ENCODE data around the gene ZNF606. TPM values are rescaled to one million over a fixed set of nuclear protein-coding genes. Genes with fewer than 3 reads are reported as not detected.
"Not testable (repeated sequence)": the region's sequence is repeated elsewhere in the genome, so short reads cannot be mapped to it uniquely, and the experiment has no call there.

Gene ZNF606
- total RNA-seq, 1 donor from 2014 or later, result 16.1 TPM

- H3K9me3 ChIP-seq, result peaks cover 85% of the 10 kb centered on the region
- peak; percentile 77 to 82 for ATAC-seq
These were observed 7.2 kb upstream of the ZNF606 start for GRCh38 chr19:58009666-58010301.

GRCh38 chr19:58009301-58009665 lies 6.7 kb upstream of the ZNF606 start:
- peak overlapping the region; percentile 30 for H3K4me3 ChIP-seq
- peaks cover 10% of the 10 kb centered on the region for H3K36me3 ChIP-seq
- DNase-seq (no peak), ATAC-seq (no peak)
- H3K4me1 ChIP-seq, result no peaks in the 10 kb centered on the region
- H3K27me3 ChIP-seq (ENCODE audit: low read depth), result no peaks in the 10 kb centered on the region
- peaks cover 90% of the 10 kb centered on the region for H3K9me3 ChIP-seq
- H3K27ac ChIP-seq, result no peak overlapping the region
- no peak for TF ChIP-seq CTCF (IDR thresholded peaks at IDR 0.05)
- intact Hi-C loops (cut with DNase I), result no loop called here

More at GRCh38 chr19:58009666-58010301, 7.2 kb upstream of the ZNF606 start:
- no peak for TF ChIP-seq CTCF (IDR thresholded peaks at IDR 0.05)
- no peak overlapping the region for H3K27ac ChIP-seq
- intact Hi-C loops (cut with DNase I), result no loop called here
- H3K36me3 ChIP-seq, result peaks cover 10% of the 10 kb centered on the region
- H3K4me3 ChIP-seq, result peak overlapping the region; percentile 30
- no peaks in the 10 kb centered on the region for H3K4me1 ChIP-seq
- peak; percentile 66 for DNase-seq
- no peaks in the 10 kb centered on the region for H3K27me3 ChIP-seq (ENCODE audit: low read depth)

GRCh38 chr19:58008877-58009276 lies 6.3 kb upstream of the ZNF606 start:
- H3K4me3 ChIP-seq; intact Hi-C loops (cut with DNase I); H3K27ac ChIP-seq; DNase-seq; H3K27me3 ChIP-seq (ENCODE audit: low read depth); ATAC-seq; H3K4me1 ChIP-seq: not testable (repeated sequence)
- peaks cover 94% of the 10 kb centered on the region for H3K9me3 ChIP-seq
- H3K36me3 ChIP-seq, result peaks cover 10% of the 10 kb centered on the region

- Histone ChIP-seq H3K27me3 (ENCODE audit: low read depth) (no peaks in the 10 kb centered on the region), H3K9me3 (peaks cover 89% of the 10 kb centered on the region), H3K36me3 (peaks cover 10% of the 10 kb centered on the region), H3K27ac (no peak overlapping the region), H3K4me3 (no peak overlapping the region), H3K4me1 (peaks cover 9% of the 10 kb centered on the region)
- ATAC-seq (no peak), DNase-seq (no peak)
- no peak for TF ChIP-seq CTCF (IDR thresholded peaks at IDR 0.05)
- intact Hi-C loops (cut with DNase I), result no loop called here
These were observed 4.7 kb upstream of the ZNF606 start for GRCh38 chr19:58007285-58007684.

- ATAC-seq, result peak; percentile 4 to 20
- TF ChIP-seq CTCF (IDR thresholded peaks at IDR 0.05), result no peak
- peak overlapping the region; percentile 84 for H3K4me3 ChIP-seq
- peaks cover 71% of the 10 kb centered on the region for H3K9me3 ChIP-seq
- peaks cover 35% of the 10 kb centered on the region for H3K36me3 ChIP-seq
- peak overlapping the region; percentile 95 for H3K27ac ChIP-seq
- H3K4me1 ChIP-seq, result peaks cover 19% of the 10 kb centered on the region
- no peak for DNase-seq
- intact Hi-C loops (cut with DNase I), result no loop called here
- no peaks in the 10 kb centered on the region for H3K27me3 ChIP-seq (ENCODE audit: low read depth)
These were observed 681 bp upstream of the ZNF606 start for GRCh38 chr19:58003174-58003828.

GRCh38 chr19:58001895-58002369 lies 688 bp downstream of the ZNF606 start:
- Histone ChIP-seq H3K4me3 (peak overlapping the region; percentile 84), H3K4me1 (peaks cover 19% of the 10 kb centered on the region), H3K36me3 (peaks cover 44% of the 10 kb centered on the region), H3K27ac (peak overlapping the region; percentile 95), H3K9me3 (peaks cover 71% of the 10 kb centered on the region), H3K27me3 (ENCODE audit: low read depth) (no peaks in the 10 kb centered on the region)
- no peak for DNase-seq
- intact Hi-C loops (cut with DNase I), result no loop called here
- ATAC-seq, result peak in 1 of 2 donors; percentile 30
- no peak for TF ChIP-seq CTCF (IDR thresholded peaks at IDR 0.05)

All from lower lobe of right lung (tissue), 2 donors.